OCI-LY1 (cell line): ENCODE results near the gene FBXO9.
A peak's percentile ranks its signal among the peaks of the same experiment; 100 is the strongest.

Source experiments
- H2AFZ ChIP-seq: fragments of 200-600 bp; sonication (generic), shearing (Covaris generic); 2 replicates; pipeline ENCODE4 v1.6.0; 2014; ENCODE audit warnings: antibody characterized with exemption, mild to moderate bottlenecking, low read length
- H3F3A ChIP-seq: fragments of 200-600 bp; sonication (generic), shearing (Covaris generic); 2 replicates; pipeline ENCODE4 v1.6.0; 2014; ENCODE audit warnings: mild to moderate bottlenecking, antibody characterized with exemption, low read length, moderate library complexity; ENCODE audit not compliant: insufficient read depth
- H3K27ac ChIP-seq: fragments of 200-600 bp; sonication (generic); 2 replicates; pipeline ENCODE4 v1.5.1; 2014; ENCODE audit warnings: low read length, mixed run types, mild to moderate bottlenecking, low read depth; ENCODE audit not compliant: poor library complexity, severe bottlenecking
- H3K27me3 ChIP-seq: fragments of 200-600 bp; sonication (generic); 2 replicates; pipeline ENCODE4 v1.6.0; 2014; ENCODE audit warnings: antibody characterized with exemption, mild to moderate bottlenecking, low read length, moderate library complexity; ENCODE audit not compliant: insufficient read depth
- H3K36me3 ChIP-seq: fragments of 200-600 bp; sonication (generic); 2 replicates; pipeline ENCODE4 v1.6.1; 2014; ENCODE audit warnings: mild to moderate bottlenecking, antibody characterized with exemption, low read length, moderate library complexity, mixed read lengths; ENCODE audit not compliant: insufficient read depth
- H3K4me1 ChIP-seq: fragments of 200-600 bp; sonication (generic); 2 replicates; pipeline ENCODE4 v1.5.1; 2014; ENCODE audit warnings: mild to moderate bottlenecking, low read length, moderate library complexity; ENCODE audit not compliant: insufficient read depth, severe bottlenecking
- H3K4me2 ChIP-seq: fragments of 200-600 bp; sonication (generic), shearing (Covaris generic); 2 replicates; pipeline ENCODE4 v1.6.1; 2014; ENCODE audit warnings: low read length
- H3K4me3 ChIP-seq: fragments of 200-600 bp; sonication (generic); 2 replicates; pipeline ENCODE4 v1.5.1; 2014; ENCODE audit warnings: low read length, low read depth, mild to moderate bottlenecking, mixed read lengths; ENCODE audit not compliant: poor library complexity, severe bottlenecking
- H3K79me2 ChIP-seq: fragments of 200-600 bp; shearing (Covaris generic); 2 replicates; pipeline ENCODE4 v1.6.1; 2016; ENCODE audit warnings: mixed run types, low read length, mixed read lengths; ENCODE audit not compliant: insufficient read depth
- H3K9ac ChIP-seq: fragments of 200-600 bp; sonication (generic), shearing (Covaris generic); 2 replicates; pipeline ENCODE4 v1.6.1; 2014; ENCODE audit warnings: mild to moderate bottlenecking, low read length, mixed read lengths
- H3K9me2 ChIP-seq: fragments of 200-600 bp; sonication (generic), shearing (Covaris generic); 2 replicates; pipeline ENCODE4 v1.6.1; 2014; ENCODE audit warnings: low read depth, mild to moderate bottlenecking, low read length, mixed read lengths
- H3K9me3 ChIP-seq: fragments of 200-600 bp; shearing (Covaris generic); 2 replicates; pipeline ENCODE4 v1.6.1; 2014; ENCODE audit warnings: low read length, mixed read lengths
- H4K20me1 ChIP-seq: fragments of 200-600 bp; sonication (generic), shearing (Covaris generic); 2 replicates; pipeline ENCODE4 v1.6.0; 2016; ENCODE audit warnings: mild to moderate bottlenecking, low read length; ENCODE audit not compliant: insufficient read depth
- EZH2 ChIP-seq: fragments of 200-600 bp; sonication (generic), shearing (Covaris generic); IDR thresholded peaks from 2 replicates; pipeline ENCODE4 v1.8.0; 2017; ENCODE audit warnings: borderline replicate concordance, mixed run types, mild to moderate bottlenecking, antibody characterized with exemption, low read length, moderate library complexity, mixed read lengths
- TF ChIP-seq, protein P1 (sequence below): fragments of 200-600 bp; sonication (generic), shearing (Covaris generic); IDR thresholded peaks from 2 replicates; pipeline ENCODE4 v1.5.1; 2017; ENCODE audit warnings: mild to moderate bottlenecking, antibody characterized with exemption, low read length, moderate library complexity, mixed read lengths

FBXO9 gene

DNA sequence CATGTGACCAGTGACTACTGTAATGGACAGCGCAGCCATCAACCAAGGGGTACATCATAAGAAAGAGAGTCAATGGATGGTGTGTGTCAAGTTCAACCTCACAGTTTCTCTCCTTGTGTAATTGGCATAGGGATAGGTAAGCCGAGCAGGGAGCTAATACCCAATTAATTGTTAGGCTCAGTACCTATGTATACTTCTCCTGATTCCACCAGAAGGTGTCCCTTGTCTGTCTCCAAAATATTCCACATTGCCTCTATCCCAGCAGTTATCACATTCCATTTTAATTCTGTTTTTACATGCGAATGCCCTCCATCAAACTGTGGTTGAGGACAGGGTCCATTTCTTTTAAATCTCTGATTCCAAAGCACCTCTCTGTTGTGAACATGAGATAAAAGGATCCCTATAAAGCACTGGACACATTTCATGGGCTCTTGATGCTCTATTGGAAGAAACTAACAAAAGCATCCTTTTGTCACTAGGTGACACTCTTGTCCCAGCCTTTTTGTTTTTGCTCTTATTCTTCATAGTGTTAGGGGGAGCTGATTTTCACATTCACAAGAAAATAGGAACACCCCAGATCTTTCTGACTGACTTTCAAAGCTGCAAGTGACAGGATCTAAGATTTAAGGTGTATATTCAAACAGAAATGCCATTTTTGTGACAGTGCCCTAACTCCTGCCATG, 38.9 kb downstream of the FBXO9 start:
- no peak overlapping the region for H2AFZ ChIP-seq
- no peak overlapping the region for H3K9ac ChIP-seq
- H3K27ac ChIP-seq = no peak overlapping the region
- no peaks in the 10 kb centered on the region for H4K20me1 ChIP-seq
- no peak overlapping the region for H3K4me2 ChIP-seq
- TF ChIP-seq, protein P1, sequence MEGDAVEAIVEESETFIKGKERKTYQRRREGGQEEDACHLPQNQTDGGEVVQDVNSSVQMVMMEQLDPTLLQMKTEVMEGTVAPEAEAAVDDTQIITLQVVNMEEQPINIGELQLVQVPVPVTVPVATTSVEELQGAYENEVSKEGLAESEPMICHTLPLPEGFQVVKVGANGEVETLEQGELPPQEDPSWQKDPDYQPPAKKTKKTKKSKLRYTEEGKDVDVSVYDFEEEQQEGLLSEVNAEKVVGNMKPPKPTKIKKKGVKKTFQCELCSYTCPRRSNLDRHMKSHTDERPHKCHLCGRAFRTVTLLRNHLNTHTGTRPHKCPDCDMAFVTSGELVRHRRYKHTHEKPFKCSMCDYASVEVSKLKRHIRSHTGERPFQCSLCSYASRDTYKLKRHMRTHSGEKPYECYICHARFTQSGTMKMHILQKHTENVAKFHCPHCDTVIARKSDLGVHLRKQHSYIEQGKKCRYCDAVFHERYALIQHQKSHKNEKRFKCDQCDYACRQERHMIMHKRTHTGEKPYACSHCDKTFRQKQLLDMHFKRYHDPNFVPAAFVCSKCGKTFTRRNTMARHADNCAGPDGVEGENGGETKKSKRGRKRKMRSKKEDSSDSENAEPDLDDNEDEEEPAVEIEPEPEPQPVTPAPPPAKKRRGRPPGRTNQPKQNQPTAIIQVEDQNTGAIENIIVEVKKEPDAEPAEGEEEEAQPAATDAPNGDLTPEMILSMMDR = peak; percentile 40; the same call in 1 of the 2 replicates
- no peak for TF ChIP-seq EZH2
- no peaks in the 10 kb centered on the region for H3K27me3 ChIP-seq
- peaks cover 7% of the 10 kb centered on the region; the same call in 1 of the 2 replicates for H3K36me3 ChIP-seq
- no peaks in the 10 kb centered on the region for H3K9me2 ChIP-seq
- no peaks in the 10 kb centered on the region for H3K4me1 ChIP-seq
- no peaks in the 10 kb centered on the region for H3K79me2 ChIP-seq
- H3K4me3 ChIP-seq = no peak overlapping the region
- no peaks in the 10 kb centered on the region for H3F3A ChIP-seq
- no peaks in the 10 kb centered on the region for H3K9me3 ChIP-seq

DNA sequence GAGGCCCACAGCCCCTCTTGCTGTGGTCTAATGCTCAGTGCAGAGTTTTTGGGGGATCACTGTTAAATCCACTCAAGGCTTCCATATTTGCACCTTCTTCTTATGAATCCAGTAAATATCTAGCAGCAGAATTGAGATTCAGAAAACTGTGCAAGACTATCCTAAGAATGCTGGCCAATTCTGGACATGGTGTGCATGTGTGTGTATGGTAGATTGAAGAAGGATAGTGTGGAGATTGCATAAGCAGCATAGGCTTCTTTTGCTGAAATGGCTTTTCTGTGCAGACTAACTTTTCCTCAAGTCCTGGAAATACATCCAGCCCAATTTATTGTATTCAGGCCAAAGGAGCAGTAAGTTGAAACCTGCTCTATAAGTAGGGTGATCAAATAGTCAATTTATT, 39.7 kb downstream of the FBXO9 start:
- H3F3A ChIP-seq = no peaks in the 10 kb centered on the region
- no peaks in the 10 kb centered on the region for H3K27me3 ChIP-seq
- no peaks in the 10 kb centered on the region for H3K9me3 ChIP-seq
- H3K9ac ChIP-seq = no peak overlapping the region
- H3K9me2 ChIP-seq = no peaks in the 10 kb centered on the region
- peaks cover 6% of the 10 kb centered on the region; the same call in 1 of the 2 replicates for H3K36me3 ChIP-seq
- H4K20me1 ChIP-seq = no peaks in the 10 kb centered on the region
- H3K4me2 ChIP-seq = no peak overlapping the region
- no peak overlapping the region for H3K4me3 ChIP-seq
- H3K79me2 ChIP-seq = no peaks in the 10 kb centered on the region
- no peak for TF ChIP-seq EZH2
- TF ChIP-seq, protein P1 = no peak
- no peak overlapping the region for H3K27ac ChIP-seq
- no peak overlapping the region for H2AFZ ChIP-seq
- H3K4me1 ChIP-seq = no peaks in the 10 kb centered on the region

DNA sequence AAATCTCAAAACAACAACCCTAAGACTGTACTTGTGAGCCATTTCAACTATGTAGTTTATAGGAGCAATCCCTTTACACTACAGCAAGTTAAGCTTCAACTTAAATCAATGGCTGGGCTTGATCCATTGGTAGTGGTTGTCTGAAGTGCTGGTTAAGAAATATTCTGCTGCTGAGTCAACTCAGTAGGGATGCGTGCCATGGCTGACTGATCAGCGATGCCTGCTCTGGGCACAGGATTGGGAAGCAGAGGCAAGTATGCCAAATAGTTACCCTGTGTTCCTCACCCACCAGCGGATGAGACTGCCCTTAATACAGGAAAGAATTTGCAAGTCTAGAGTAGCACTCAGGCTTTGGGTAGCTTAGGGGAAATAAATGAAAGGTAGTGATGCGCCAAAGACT, 41.9 kb downstream of the FBXO9 start:
- Histone ChIP-seq H3K27ac (no peak overlapping the region), H4K20me1 (no peaks in the 10 kb centered on the region), H3K4me2 (no peak overlapping the region), H3K4me1 (no peaks in the 10 kb centered on the region), H3K36me3 (no peaks in the 10 kb centered on the region; the same call in 1 of the 2 replicates), H3K27me3 (no peaks in the 10 kb centered on the region), H2AFZ (no peak overlapping the region), H3K9ac (no peak overlapping the region), H3K9me2 (no peaks in the 10 kb centered on the region), H3K4me3 (no peak overlapping the region), H3K9me3 (no peaks in the 10 kb centered on the region), H3K79me2 (no peaks in the 10 kb centered on the region), H3F3A (no peaks in the 10 kb centered on the region)
- TF ChIP-seq EZH2 = no peak
- TF ChIP-seq, protein P1 = no peak
